SJCRH30 (cell line): ENCODE data around the gene CHST12. TPM values are rescaled to one million over a fixed set of nuclear protein-coding genes. Genes with fewer than 3 reads are reported as not detected.
"Not testable (repeated sequence)": the region's sequence is repeated elsewhere in the genome, so short reads cannot be mapped to it uniquely, and the experiment has no call there.

Experiments used
- DNase-seq, 2 experiments: peaks; one replicate each; pipeline ENCODE4 v3.0.0-alpha.2; 2015 to 2020
- H3K27ac ChIP-seq: fragments of 250-450 bp; sonication (Bioruptor Pico); 2 replicates; pipeline ENCODE4 v1.5.1; 2020; ENCODE audit warnings: mild to moderate bottlenecking, moderate library complexity
- H3K27me3 ChIP-seq: fragments of 250-450 bp; sonication (Bioruptor Pico); 2 replicates; pipeline ENCODE4 v1.5.1; 2020; ENCODE audit warnings: mild to moderate bottlenecking, moderate library complexity
- H3K36me3 ChIP-seq: fragments of 250-450 bp; sonication (Bioruptor Pico); 2 replicates; pipeline ENCODE4 v1.5.1; 2020; ENCODE audit warnings: mild to moderate bottlenecking, moderate library complexity
- H3K4me1 ChIP-seq: fragments of 250-450 bp; sonication (Bioruptor Pico); 2 replicates; pipeline ENCODE4 v1.5.1; 2020; ENCODE audit warnings: mild to moderate bottlenecking, moderate library complexity
- H3K4me3 ChIP-seq: fragments of 250-450 bp; sonication (Bioruptor Pico); 2 replicates; pipeline ENCODE4 v1.5.1; 2020; ENCODE audit warnings: mild to moderate bottlenecking, moderate library complexity
- H3K9me3 ChIP-seq: fragments of 250-450 bp; sonication (Bioruptor Pico); replicated peaks from 2 replicates; pipeline ENCODE4 v1.5.1; 2020; ENCODE audit warnings: mild to moderate bottlenecking, moderate library complexity
- total RNA-seq: library from RNA; depleted of rRNA; stranded (reverse); fragments of >200 nt; shearing (Covaris generic); gene quantifications from 2 replicates; pipeline ENCODE4 v1.2.3, GENCODE V29; 2014

Gene CHST12
- total RNA-seq, 1 experiment from 2014 or later: 7.8 TPM

DNA sequence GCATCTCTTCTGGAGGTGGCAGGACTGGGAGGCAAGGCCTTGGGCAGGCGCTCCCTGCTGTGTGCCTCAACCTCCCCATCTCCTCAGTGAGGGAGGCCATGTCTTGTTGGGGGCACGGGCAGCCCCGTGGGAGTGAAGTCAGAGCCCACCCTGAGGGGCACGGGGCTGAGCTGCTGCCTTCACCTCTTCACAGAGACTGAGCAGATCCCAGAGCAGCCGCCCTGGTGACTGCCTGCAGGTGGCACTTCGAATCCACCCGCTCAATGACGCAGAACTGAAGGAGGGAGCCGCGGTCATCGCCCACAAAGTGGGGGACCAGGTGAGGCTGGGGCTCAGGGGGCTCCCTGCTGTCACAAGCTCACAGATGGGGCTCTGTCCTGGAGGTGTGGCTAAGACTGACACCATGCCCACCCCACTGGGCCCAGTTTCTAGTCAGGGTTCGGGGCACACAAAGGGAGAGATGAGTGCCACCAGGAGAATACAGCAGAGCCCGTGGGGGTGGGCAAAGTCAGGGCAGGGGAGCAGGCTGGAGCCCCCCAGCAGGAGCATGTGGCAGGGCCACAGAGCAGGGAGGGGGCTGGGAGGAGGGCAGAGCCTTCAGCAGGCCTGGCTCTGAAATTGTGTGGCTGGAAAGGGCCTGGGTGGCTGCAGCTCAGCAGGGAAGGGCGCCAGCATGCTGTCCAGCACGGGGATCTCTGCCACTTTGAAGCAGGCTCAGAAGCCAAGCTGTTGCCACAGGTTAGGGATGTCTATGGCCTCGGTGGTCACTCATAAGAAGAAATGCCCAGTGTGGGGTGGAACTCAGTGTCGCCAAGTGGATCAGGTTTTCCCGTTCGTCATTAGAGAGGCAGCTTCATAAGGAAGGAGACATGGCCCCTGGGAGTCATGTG, 18.8 kb upstream of the CHST12 start:
- H3K36me3 ChIP-seq: peaks cover 29% of the 10 kb centered on the region
- H3K4me1 ChIP-seq: no peaks in the 10 kb centered on the region
- no peak overlapping the region for H3K27ac ChIP-seq
- H3K4me3 ChIP-seq: no peak overlapping the region
- no peaks in the 10 kb centered on the region for H3K9me3 ChIP-seq
- DNase-seq: no peak
- H3K27me3 ChIP-seq: no peaks in the 10 kb centered on the region

DNA sequence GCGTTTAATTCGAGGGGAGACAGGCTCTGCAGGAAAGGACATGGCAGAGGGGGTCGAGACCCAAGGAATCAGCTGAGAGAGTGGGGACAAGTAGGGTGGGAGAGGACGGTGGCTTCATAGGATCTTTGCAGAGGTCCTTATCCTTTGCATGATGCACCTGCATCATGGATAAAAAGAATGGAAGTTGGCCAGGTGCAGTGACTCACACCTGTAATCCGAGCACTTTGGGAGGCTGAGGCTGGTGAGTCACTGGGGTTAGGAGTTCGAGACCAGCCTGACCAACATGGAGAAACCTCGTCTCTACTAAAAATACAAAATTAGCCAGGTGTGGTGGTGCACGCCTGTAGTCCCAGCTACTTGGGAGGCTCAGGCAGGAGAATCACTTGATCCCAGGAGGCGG, 17.3 kb upstream of the CHST12 start:
- H3K4me3 ChIP-seq, H3K9me3 ChIP-seq, H3K27ac ChIP-seq, H3K27me3 ChIP-seq, DNase-seq, H3K4me1 ChIP-seq: not testable (repeated sequence)
- H3K36me3 ChIP-seq: peaks cover 15% of the 10 kb centered on the region

DNA sequence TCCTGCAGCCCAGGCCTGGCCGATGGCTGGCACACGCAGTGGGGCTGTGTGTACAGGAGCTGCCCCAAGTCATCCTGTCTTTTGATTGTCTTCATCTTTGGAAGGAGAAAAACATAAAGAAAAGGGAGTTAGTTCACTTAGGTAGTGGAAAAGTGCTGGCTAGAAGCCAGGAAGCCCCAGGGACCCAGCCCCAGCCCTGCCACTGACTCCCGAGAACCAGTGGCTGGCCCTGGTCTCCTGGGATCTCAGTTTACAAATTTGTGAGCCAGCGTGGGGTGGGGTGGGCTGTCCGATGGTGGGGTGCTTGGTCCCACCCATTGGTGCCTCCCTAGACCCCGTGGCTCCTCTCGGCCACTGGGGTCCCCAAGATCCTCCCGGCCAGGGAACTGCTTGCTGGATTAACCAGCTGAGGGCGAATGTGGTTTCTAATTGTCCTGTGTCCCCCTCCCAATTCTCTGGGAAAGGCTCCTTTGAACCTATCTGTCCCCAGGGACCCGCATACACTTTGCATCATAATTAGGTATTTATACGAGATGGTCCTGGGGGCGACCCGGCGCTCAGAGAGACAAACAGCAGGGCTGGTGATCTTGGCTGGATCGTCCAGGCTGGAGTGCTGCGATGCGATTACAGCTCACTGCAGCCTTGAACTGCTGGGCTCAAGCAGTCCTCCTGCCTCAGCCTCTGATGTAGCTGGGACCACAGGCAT, 16.3 kb upstream of the CHST12 start:
- no peaks in the 10 kb centered on the region; the same call in 1 of the 2 replicates for H3K4me1 ChIP-seq
- DNase-seq: no peak
- no peaks in the 10 kb centered on the region for H3K9me3 ChIP-seq
- H3K27ac ChIP-seq: no peak overlapping the region
- H3K36me3 ChIP-seq: peaks cover 5% of the 10 kb centered on the region
- H3K4me3 ChIP-seq: no peak overlapping the region
- H3K27me3 ChIP-seq: no peaks in the 10 kb centered on the region

DNA sequence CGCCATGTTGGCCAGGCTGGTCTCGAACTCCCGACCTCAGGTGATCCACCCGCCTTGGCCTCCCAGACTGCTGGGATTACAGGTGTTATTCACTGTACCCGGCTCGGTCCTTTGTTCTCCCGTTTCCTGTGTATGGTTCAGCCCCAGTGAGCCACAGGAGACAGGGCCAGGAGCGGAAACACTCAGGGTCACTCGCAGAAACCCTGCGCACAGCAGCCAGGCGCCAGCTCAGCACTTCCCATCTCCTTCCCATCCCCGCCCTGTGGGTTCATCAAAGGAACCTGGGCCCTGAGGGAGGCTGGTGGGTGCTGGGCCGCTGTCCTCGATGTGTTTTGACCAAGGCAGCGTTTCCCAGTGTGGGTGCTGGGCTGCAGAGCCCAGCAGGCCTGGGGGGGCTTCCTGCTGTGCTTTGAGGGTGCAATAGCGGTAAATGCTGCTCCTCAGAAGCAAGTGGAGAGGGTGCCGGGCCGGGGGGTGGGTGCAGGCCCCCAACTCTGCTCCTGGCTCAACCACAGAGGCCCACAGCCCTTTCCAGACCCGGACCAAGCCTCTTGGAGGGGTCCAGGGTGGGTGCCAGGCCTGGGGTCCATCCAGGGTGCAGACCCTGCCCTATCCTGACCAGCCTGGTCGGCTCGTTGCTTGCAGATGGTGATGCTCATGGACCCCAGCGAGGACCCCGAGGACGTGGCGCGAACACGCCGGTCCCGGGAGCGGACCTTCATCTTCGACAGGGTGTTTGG, 15.3 kb upstream of the CHST12 start:
- no peaks in the 10 kb centered on the region for H3K9me3 ChIP-seq
- H3K4me1 ChIP-seq: no peaks in the 10 kb centered on the region; the same call in 1 of the 2 replicates
- H3K27ac ChIP-seq: no peak overlapping the region
- H3K27me3 ChIP-seq: no peaks in the 10 kb centered on the region
- H3K4me3 ChIP-seq: no peak overlapping the region
- H3K36me3 ChIP-seq: no peaks in the 10 kb centered on the region
- DNase-seq: no peak

DNA sequence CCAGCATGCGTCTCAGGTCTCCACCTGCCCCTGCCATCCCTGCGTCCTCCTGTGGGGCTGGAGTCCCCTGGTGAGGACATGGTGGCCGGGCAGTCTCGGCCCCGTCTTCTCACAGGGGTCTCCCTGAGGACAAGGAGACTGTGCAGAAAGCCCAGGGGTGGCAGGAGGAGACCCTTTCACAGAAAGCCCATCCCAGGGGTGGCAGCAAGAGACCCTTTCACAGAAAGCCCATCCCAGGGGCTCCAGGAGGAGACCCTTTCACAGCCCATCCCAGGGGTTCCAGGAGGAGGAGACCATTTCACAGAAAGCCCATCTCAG, 14.8 kb upstream of the CHST12 start:
- no peaks in the 10 kb centered on the region; the same call in 1 of the 2 replicates for H3K4me1 ChIP-seq
- H3K27ac ChIP-seq: no peak overlapping the region
- H3K9me3 ChIP-seq: no peaks in the 10 kb centered on the region
- no peak for DNase-seq
- H3K36me3 ChIP-seq: no peaks in the 10 kb centered on the region
- no peaks in the 10 kb centered on the region for H3K27me3 ChIP-seq
- H3K4me3 ChIP-seq: no peak overlapping the region

DNA sequence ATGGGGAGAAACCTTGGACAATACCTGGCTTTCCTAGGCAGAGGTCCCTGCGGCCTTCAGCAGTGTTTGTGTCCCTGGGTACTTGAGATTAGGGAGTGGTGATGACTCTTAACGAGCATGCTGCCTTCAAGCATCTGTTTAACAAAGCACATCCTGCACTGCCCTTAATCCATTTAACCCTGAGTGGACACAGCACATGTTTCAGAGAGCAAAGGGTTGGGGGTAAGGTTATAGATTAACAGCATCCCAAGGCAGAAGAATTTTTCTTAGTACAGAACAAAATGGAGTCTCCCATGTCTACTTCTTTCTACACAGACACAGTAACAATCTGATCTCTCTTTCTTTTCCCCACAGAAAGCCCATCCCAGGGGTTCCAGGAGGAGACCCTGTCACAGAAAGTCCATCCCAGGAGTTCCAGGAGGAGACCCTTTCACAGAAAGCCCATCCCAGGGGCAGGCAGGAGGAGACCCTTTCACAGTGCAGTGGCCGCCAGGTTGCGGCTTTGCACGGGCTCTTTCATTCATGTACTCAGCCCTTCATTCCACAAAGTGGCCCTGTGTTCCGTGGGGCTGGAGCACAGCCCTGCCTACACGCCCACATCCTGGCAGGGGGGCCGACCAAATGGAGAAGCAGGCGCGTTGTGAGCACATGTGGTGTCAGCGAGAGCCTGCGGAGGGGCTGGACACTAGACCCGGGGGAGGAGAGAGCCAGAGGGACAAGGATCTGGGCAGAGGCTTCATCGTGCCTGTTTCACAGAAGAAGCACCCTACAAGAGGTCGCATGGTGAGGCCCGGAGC, 13.2 kb upstream of the CHST12 start:
- H3K4me1 ChIP-seq, H3K4me3 ChIP-seq, H3K36me3 ChIP-seq, H3K27me3 ChIP-seq, H3K9me3 ChIP-seq, H3K27ac ChIP-seq: not testable (repeated sequence)
- peak; percentile 54 to 58 for DNase-seq

DNA sequence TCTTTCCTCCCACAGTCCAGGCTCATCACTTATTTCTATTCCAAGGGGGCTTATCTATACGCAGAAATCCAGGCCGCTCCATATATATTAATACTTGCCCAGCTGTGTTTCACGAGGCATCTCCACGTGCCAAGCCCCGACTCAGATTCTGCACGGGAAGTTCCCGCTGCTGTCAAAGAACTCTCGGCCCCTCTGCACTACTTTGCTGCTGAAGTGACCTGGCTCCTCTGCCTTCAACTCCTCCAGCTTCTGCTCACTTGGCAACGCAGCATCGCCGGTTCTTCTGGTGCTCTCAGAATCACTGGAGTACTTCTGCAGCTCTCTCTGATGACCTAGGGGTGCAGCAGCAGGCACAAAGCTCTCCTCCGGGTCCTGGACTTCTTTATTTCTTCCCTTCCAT, 9.7 kb upstream of the CHST12 start:
- H3K27me3 ChIP-seq: no peaks in the 10 kb centered on the region
- no peaks in the 10 kb centered on the region; the same call in 1 of the 2 replicates for H3K4me1 ChIP-seq
- H3K4me3 ChIP-seq: no peak overlapping the region
- DNase-seq: no peak
- no peaks in the 10 kb centered on the region for H3K9me3 ChIP-seq
- no peaks in the 10 kb centered on the region for H3K36me3 ChIP-seq
- H3K27ac ChIP-seq: no peak overlapping the region

DNA sequence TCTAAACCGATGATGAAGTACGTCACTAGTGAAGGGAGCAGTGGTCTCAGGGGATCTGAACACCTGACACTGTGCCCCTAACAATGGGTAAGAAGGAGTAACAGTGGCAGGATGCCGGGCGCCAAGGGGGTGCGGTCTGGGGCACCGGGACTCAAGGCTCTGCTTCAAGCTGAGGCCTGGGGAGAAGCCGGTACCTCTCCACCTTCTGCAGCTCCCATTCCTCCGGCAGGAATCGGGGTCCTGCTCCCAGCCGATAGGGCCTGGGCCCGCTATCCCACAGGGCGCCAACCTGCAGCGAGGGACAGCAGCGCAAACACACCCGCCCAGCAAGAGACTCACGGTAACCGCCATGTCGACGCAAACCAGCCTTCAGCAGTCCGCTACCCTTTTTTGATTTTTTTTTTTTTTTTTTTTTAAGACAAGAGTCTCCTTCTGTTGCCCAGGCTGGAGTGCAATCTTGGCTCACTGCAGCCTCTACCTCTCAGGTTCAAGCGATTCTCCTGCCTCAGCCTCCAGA, 8.8 kb upstream of the CHST12 start:
- Histone ChIP-seq H3K36me3 (no peaks in the 10 kb centered on the region), H3K9me3 (no peaks in the 10 kb centered on the region), H3K27me3 (no peaks in the 10 kb centered on the region)

DNA sequence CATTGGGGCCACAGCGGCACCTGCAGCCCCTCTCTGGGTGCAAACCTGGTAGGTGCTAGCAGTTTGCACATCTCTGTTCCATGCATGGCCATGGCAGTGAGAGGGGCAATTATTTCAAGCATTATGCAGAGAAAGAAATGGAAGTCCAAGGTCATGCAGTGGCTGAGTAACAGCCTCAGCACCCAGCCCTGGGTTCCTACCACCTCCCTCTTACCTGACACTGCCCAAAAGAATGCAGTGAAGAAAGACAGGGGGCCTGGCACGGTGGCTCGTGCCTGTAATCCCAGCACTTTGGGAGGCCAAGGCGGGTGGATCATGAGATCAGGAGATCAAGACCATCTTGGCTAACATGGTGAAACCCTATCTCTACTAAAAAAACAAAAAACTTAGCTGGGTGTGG, 4.9 kb upstream of the CHST12 start:
- no peaks in the 10 kb centered on the region for H3K27me3 ChIP-seq
- H3K36me3 ChIP-seq: no peaks in the 10 kb centered on the region
- DNase-seq: no peak
- peaks cover 23% of the 10 kb centered on the region for H3K4me1 ChIP-seq
- no peak overlapping the region for H3K4me3 ChIP-seq
- no peaks in the 10 kb centered on the region for H3K9me3 ChIP-seq
- H3K27ac ChIP-seq: no peak overlapping the region

More for the DNA sequence above, 8.8 kb upstream of the CHST12 start:
- H3K27ac ChIP-seq: no peak overlapping the region
- H3K4me3 ChIP-seq: no peak overlapping the region
- no peak for DNase-seq
- peaks cover 5% of the 10 kb centered on the region for H3K4me1 ChIP-seq

DNA sequence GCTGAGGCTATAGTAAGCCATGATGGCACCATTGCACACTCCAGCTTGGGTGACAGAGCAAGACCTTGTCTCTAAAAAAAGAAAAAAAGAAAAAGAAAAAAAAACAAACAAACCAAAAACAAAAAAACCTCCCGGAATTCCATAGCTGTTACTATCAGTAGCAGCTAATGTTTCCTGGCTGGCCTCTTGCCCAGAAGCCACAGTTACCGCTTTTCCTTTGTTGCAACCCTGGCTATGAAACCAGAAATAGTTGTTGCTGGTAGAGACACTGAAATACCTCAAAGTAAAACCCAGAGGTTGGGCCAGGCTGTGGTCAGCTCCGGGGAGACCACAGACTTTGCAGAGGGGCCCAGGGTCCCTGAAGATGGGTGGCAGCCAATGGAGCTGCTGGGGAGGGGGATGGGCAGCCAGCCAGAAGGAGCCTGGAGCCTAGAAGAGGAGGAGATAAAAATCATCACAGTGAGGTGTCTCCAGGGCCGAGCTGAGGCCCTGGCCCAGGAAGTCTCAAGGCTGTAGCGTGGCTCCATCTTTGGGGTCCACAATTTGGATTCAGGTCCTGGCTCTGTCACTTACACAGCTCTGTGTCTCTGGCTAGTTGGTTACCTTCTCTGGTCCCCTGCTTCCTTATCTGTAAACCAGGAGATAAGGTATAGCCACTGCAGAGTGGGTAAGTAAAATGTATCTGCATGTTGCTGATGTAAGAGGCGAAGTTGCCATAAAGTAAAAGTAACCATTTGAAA, 3.4 kb upstream of the CHST12 start:
- Histone ChIP-seq H3K4me1 (peaks cover 27% of the 10 kb centered on the region), H3K36me3 (no peaks in the 10 kb centered on the region), H3K27me3 (no peaks in the 10 kb centered on the region), H3K27ac (no peak overlapping the region; the same call in 1 of the 2 replicates), H3K4me3 (no peak overlapping the region), H3K9me3 (no peaks in the 10 kb centered on the region)
- DNase-seq: peak; percentile 88 to 91

DNA sequence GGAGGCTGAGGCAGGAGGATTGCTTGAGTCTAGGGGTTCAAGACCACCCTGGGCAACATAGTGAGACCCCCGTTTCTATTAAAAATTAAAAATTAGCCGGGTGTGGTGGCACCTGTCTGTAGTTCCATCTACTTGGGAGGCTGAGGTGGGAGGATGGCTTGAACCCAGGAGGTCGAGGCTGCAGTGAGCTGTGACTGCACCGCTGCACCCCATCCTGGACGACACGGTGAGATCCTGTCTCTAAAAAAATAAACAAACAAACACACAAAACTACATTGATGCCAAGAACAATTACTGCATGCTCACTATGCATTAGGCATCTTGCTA, 761 bp upstream of the CHST12 start:
- Histone ChIP-seq H3K27me3 (no peaks in the 10 kb centered on the region), H3K4me1 (peaks cover 29% of the 10 kb centered on the region), H3K36me3 (no peaks in the 10 kb centered on the region), H3K9me3 (no peaks in the 10 kb centered on the region), H3K4me3 (peak overlapping the region; percentile 80), H3K27ac (no peak overlapping the region)
- no peak for DNase-seq

DNA sequence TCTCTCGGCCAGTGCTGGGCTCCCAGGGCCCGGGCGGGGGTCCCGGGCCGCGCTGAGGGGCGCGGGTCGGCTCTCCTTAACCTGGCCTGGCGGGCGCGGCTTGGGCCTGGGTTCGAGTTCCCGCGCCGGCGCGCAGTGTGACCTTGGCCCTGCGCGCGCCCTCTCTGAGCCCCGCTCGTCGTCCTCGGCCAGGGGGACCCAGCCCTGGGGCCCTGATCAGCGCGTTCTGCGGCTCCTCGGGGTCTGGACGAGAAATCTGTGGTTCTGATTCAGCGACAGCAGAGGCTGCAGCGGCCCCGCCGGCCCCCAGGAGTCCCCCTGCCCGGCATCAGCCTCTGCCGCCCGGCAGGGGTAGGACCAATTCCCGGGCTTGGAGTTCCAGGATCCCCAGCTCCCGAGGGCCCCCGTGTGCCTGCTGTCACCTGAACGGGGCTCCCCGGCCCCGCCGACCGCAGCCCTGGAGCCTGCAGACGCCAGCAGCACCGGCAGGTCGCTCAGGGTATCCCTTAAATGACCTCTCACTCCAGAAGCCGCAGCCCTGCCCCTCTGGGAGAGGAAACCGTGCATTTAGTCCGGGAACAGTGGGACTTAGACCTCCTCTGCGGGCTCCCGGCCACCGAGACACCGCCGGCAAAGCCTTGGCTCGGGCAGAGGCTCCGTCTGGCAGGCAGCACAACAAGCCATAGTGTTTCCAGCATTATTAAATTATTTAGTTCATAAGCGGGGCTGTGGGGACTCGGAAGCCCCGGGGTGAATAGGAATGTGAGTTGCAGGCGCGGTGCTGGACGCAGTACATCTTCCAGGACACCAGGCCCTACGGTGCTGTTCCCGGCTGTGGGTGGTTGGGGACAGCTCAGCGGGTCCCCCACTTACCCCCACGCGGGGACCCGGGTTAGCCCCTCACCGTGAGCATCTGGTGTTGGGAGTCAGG, 572 bp downstream of the CHST12 start:
- DNase-seq: peak; percentile 45 to 56
- H3K27ac ChIP-seq: no peak overlapping the region
- H3K4me3 ChIP-seq: peak overlapping the region; percentile 80
- no peaks in the 10 kb centered on the region for H3K36me3 ChIP-seq
- peaks cover 43% of the 10 kb centered on the region for H3K4me1 ChIP-seq
- H3K27me3 ChIP-seq: no peaks in the 10 kb centered on the region
- H3K9me3 ChIP-seq: no peaks in the 10 kb centered on the region

DNA sequence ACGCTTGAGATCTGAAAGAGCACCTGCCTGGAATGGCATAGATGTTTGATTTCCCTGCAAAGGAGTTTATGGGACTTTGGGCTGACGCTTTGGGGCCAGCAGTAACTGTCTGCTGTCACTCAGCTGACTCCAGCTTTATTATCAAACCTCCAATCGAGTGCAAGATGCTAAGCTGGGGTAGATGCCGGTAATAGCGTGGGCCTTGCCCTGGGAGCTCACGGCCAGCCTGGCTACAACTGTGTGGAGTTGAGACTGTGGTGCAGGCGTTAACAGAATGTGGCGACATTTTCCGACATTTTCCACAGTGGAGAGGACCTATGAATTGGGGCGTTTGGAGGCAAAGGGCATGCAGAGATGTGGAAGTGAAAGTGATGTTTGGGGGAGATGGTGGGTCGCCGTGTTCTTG, 1.3 kb downstream of the CHST12 start:
- Histone ChIP-seq H3K27me3 (no peaks in the 10 kb centered on the region), H3K9me3 (no peaks in the 10 kb centered on the region), H3K4me1 (peaks cover 39% of the 10 kb centered on the region), H3K27ac (no peak overlapping the region), H3K36me3 (no peaks in the 10 kb centered on the region), H3K4me3 (peak overlapping the region; percentile 80)
- no peak for DNase-seq
